ENCODE data around the gene PIP4K2B. TPM values are rescaled to one million over a fixed set of nuclear protein-coding genes. Genes with fewer than 3 reads are reported as not detected.

PIP4K2B gene
- total RNA-seq, 4 donors from 2014 or later: 15.3 to 63.5 (median 23.5) TPM

DNA sequence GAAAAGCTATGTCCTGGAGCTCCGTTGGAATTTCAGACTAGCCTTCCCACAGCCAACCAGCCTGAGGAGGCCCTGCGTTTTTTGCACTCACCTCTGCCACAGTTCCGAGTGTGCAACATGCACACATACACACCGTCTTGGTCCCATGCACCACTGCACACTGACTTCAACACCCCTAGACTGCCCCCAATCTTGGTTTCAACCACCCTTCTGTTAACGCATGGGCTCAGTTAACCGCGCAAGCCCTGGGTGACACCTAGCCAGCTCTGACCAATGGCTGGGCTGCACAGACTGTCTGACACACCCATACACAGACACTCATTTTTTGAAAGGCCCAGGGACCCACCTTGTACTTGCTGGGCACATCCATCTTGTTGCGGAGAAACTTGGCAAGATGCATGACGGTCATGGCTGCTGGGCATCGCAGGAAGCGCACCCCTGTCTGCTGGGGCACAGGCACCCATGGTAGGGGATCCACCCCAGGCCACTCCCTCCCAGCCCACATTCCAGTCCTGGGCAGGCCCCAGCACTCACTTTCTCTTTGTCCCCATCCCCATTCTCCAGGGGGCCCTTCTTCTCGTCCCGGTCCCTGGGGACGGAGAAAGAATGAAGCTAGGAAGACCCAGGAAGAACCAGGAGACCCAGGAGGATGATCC is 61.2 kb downstream of the PIP4K2B start:
- Histone ChIP-seq H3K4me3 (no peak overlapping the region), H3K27me3 (no peaks in the 10 kb centered on the region), H3K4me1 (peaks cover 28 to 67% (median 33%) of the 10 kb centered on the region in 4 donors), H3K36me3 (no peaks in the 10 kb centered on the region), H3K27ac (no peak overlapping the region), H3K9me3 (no peaks in the 10 kb centered on the region)
- TF ChIP-seq POLR2A (IDR thresholded peaks at IDR 0.05) (no peak), EP300 (IDR thresholded peaks at IDR 0.05; ENCODE audit: low read depth) (no peak), POLR2AphosphoS5 (IDR thresholded peaks at IDR 0.05) (no peak)
- TF ChIP-seq, protein P1, sequence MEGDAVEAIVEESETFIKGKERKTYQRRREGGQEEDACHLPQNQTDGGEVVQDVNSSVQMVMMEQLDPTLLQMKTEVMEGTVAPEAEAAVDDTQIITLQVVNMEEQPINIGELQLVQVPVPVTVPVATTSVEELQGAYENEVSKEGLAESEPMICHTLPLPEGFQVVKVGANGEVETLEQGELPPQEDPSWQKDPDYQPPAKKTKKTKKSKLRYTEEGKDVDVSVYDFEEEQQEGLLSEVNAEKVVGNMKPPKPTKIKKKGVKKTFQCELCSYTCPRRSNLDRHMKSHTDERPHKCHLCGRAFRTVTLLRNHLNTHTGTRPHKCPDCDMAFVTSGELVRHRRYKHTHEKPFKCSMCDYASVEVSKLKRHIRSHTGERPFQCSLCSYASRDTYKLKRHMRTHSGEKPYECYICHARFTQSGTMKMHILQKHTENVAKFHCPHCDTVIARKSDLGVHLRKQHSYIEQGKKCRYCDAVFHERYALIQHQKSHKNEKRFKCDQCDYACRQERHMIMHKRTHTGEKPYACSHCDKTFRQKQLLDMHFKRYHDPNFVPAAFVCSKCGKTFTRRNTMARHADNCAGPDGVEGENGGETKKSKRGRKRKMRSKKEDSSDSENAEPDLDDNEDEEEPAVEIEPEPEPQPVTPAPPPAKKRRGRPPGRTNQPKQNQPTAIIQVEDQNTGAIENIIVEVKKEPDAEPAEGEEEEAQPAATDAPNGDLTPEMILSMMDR (IDR thresholded peaks at IDR 0.05): no peak
- in situ Hi-C loops (cut with MboI; ENCODE audit: low pct_ligation_motif_present in 1 of 4, low pct_unique_long_range_greater_than_20kb in 1 of 4, low sequenced_read_pairs in 3 of 4) (loop anchor here in 2 of 4 donors (10.0 kb wide), 1 partner anchor 63 kb away; the partner anchor contains the start of gene EPOP (in 2 of the 2)), intact Hi-C loops (cut with DNase I; ENCODE audit: low total_unique reads) (no loop called here)
- WGBS, 2 donors (ENCODE audit: low coverage in 1 of 2): 83 to 89% methylated on average over 4 to 14 of the region's 14 CpGs
- no peak for DNase-seq

DNA sequence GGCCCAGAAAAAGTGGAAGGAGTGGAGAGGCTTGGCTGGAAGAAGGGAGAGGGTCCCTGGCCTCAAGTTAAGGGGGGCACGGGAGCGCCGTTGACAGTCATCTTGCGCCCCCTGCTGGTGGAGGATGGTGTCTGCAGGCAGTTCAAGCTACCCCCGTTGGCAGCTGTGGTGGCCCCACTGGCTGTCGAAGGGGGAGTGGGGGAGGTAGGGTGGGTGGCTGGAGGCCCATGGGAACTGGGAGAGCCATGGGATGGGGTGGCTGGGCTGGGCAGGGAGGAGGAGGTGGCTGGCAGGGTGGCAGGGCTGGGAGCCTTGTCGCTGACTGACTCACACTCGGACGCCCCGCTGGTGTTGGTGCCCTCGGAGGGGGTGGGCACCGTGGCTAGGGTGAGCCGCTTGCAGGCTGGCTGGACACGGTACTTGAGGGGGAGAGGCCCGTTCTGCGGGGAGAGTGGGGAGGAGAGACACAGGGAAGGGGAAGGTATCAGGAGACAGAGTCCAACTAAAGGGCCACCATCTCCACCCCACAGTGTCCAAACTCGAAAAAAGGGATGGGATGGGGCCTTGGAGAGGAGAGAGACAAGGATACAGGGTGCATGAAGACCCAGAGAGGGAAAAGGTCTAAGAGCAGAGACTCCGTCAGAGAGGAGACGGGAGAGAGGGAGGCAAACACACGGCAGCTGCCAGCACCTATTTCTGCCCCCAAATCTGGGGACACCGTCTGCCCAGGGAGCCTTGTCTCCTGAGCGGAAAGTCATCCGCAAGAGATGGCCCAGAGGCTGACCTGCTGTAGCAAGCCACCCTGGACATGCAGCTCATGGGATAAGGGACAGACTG is 64.0 kb downstream of the PIP4K2B start:
- 23 to 45% methylated on average over 5 to 23 of the region's 23 CpGs for WGBS, 2 donors (ENCODE audit: low coverage in 1 of 2)
- H3K4me3 ChIP-seq: no peak overlapping the region
- DNase-seq: peak; percentile 66
- H3K4me1 ChIP-seq: peaks cover 22 to 65% (median 33%) of the 10 kb centered on the region in 4 donors
- peak overlapping the region in 1 of 4 donors; percentile 23 for H3K27ac ChIP-seq
- in situ Hi-C loops (cut with MboI; ENCODE audit: low pct_ligation_motif_present in 1 of 4, low pct_unique_long_range_greater_than_20kb in 1 of 4, low sequenced_read_pairs in 3 of 4) (loop anchor here in 2 of 4 donors (10.0 kb wide), 1 partner anchor 61 kb away; the partner anchor contains the start of gene EPOP (in 2 of the 2)), intact Hi-C loops (cut with DNase I; ENCODE audit: low total_unique reads) (no loop called here)
- no peaks in the 10 kb centered on the region for H3K9me3 ChIP-seq
- H3K36me3 ChIP-seq: no peaks in the 10 kb centered on the region
- H3K27me3 ChIP-seq: no peaks in the 10 kb centered on the region
- TF ChIP-seq, protein P1 (IDR thresholded peaks at IDR 0.05): peak; percentile 95 to 99 (median 97)
- peak in 1 of 3 donors; percentile 4 for TF ChIP-seq POLR2AphosphoS5 (IDR thresholded peaks at IDR 0.05)
- no peak for TF ChIP-seq EP300 (IDR thresholded peaks at IDR 0.05; ENCODE audit: low read depth)
- TF ChIP-seq POLR2A (IDR thresholded peaks at IDR 0.05): peak; percentile 21

DNA sequence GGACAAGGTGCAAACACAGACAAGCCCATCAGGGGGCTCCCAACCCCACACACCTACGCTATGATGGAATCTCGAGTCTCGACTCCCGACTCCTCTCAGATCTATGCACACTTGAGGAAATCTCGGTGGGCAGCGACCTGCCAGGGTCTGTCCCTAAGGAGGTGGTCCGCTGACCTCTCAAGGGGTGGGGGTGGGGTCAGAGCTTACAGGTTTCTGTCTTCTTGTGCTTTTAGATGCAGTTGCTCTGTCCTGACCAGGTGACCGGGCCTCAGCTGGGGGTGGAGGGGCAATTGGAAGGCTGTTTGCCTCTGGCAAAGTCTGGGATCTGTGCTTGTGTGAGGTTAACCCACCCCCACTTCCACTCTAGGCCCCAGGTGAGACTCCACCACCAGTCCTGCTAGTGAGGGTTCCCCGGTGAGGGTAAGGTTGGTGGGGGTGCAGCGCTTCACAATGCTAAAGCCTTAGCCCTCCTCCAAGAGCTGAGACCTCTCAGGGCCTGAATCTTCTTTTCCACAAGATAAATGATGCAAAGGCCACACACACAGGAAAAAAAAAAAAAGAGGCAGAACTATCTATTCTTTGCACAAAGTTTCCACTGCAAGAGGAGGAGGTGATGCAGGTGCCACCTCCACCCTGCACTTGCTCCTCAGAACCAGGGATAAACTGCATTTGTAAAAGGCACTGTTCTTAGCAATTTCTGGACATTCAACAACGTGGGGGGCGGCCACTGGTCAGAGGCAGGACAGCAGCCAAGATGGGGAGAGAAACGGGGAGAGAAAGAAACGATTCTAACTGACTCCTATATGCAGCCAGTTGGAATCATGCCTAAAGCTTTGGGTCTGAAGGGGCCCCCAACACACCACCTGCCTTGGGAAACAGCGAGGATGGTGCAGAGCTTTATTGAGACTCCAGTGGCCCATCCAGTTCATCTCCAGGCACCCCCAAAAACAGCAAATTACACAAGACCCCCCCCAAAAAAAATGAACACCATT is 65.1 kb downstream of the PIP4K2B start:
- intact Hi-C loops (cut with DNase I; ENCODE audit: low total_unique reads): loop anchor here (2.0 kb wide), 1 partner anchor 59 kb away; the partner anchor contains the start of gene EPOP
- in situ Hi-C loops (cut with MboI; ENCODE audit: low pct_ligation_motif_present in 1 of 4, low pct_unique_long_range_greater_than_20kb in 1 of 4, low sequenced_read_pairs in 3 of 4): loop anchor here in 3 of 4 donors (5.0 to 10.0 kb wide), 2 partner anchors 57 to 59 kb away; partner anchors contain the start of gene EPOP (in 2 of the 3)
- WGBS, 2 donors (ENCODE audit: low coverage in 1 of 2): 60 to 100% methylated on average over 1 to 15 of the region's 15 CpGs

More for the DNA sequence above, 65.1 kb downstream of the PIP4K2B start:
- H3K4me1 ChIP-seq: peaks cover 27 to 61% (median 36%) of the 10 kb centered on the region in 4 donors
- no peaks in the 10 kb centered on the region for H3K9me3 ChIP-seq
- no peak for DNase-seq
- no peaks in the 10 kb centered on the region for H3K27me3 ChIP-seq
- no peak overlapping the region for H3K4me3 ChIP-seq
- peak overlapping the region in 2 of 4 donors; percentile 23 to 95 for H3K27ac ChIP-seq
- no peaks in the 10 kb centered on the region for H3K36me3 ChIP-seq
- TF ChIP-seq EP300 (IDR thresholded peaks at IDR 0.05; ENCODE audit: low read depth): no peak
- TF ChIP-seq, protein P1 (IDR thresholded peaks at IDR 0.05): no peak
- no peak for TF ChIP-seq POLR2AphosphoS5 (IDR thresholded peaks at IDR 0.05)
- TF ChIP-seq POLR2A (IDR thresholded peaks at IDR 0.05): no peak
